ENCODE results near the gene KLHL7. TPM values are rescaled to one million over a fixed set of nuclear protein-coding genes. Genes with fewer than 3 reads are reported as not detected.

Gene KLHL7
- total and polyA plus RNA-seq, 8 donors = 8.4 to 55.9 (median 17.6) TPM

DNA sequence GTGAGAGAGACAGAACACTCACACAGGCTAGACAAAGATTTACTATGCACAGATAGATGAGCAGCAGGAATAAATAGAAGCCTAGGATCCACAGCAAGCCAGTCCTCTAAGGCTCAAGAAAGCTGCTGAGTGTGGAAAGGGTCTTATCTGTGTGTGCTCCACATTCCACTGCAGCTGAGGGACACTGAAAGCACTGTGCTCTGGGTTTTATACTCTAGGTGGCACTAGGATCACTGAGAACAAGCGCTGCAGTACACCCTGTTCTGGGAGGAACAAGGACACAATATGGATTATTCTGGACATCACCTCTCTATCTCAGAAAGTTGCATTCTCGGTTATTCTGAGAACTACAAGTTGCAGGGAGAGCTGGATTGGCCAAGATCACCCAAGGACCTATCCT lies 4.9 kb upstream of the KLHL7 start:
- Histone ChIP-seq H3K4me3 (no peak overlapping the region), H3K9me3 (peaks cover 0 to 10% (median 5%) of the 10 kb centered on the region in 4 donors), H3K27me3 (peaks cover 0 to 5% (median 0%) of the 10 kb centered on the region in 3 donors), H3K4me1 (peaks cover 0 to 7% (median 4%) of the 10 kb centered on the region in 4 donors), H3K36me3 (no peaks in the 10 kb centered on the region), H3K27ac (no peak overlapping the region)
- no peak for DNase-seq
- no peak for TF ChIP-seq POLR2AphosphoS5 (IDR thresholded peaks at IDR 0.05)
- intact Hi-C loops (cut with DNase I; ENCODE audit: low total_unique reads) = no loop called here
- WGBS, 5 donors = 49 to 58% (median 53%) methylated on average over 2 of the region's 2 CpGs

- TF ChIP-seq EP300 (IDR thresholded peaks at IDR 0.05) = no peak
- peak in 1 of 7 experiments; percentile 7 for TF ChIP-seq CTCF (IDR thresholded peaks at IDR 0.05)
- Histone ChIP-seq H3K4me1 (peaks cover 10 to 46% (median 33%) of the 10 kb centered on the region in 4 donors), H3K4me3 (peak overlapping the region; percentile 77 to 94 (median 87)), H3K36me3 (no peaks in the 10 kb centered on the region), H3K9me3 (no peaks in the 10 kb centered on the region), H3K27ac (peak overlapping the region; percentile 23 to 94 (median 91)), H3K27me3 (no peaks in the 10 kb centered on the region)
- WGBS, 5 donors = 0 to 1% (median 1%) methylated on average over 19 of the region's 19 CpGs
- no peak for DNase-seq
- intact Hi-C loops (cut with DNase I; ENCODE audit: low total_unique reads) = no loop called here
Observed at GRCh38 chr7:23105086-23105643, 420 bp upstream of the KLHL7 start.

- H3K4me1 ChIP-seq = peaks cover 10 to 48% (median 34%) of the 10 kb centered on the region in 4 donors
- peak overlapping the region; percentile 86 to 94 (median 91) for H3K27ac ChIP-seq
- no peak for TF ChIP-seq CTCF (IDR thresholded peaks at IDR 0.05)
- TF ChIP-seq POLR2AphosphoS5 (IDR thresholded peaks at IDR 0.05) = no peak
- no peak for TF ChIP-seq POLR2A (IDR thresholded peaks at IDR 0.05)
- TF ChIP-seq EP300 (IDR thresholded peaks at IDR 0.05) = no peak
- peak overlapping the region; percentile 77 to 94 (median 87) for H3K4me3 ChIP-seq
- WGBS, 5 donors = 0 to 1% (median 0%) methylated on average over 42 to 46 of the region's 46 CpGs
- peak; percentile 28 to 79 for DNase-seq
- no peaks in the 10 kb centered on the region for H3K36me3 ChIP-seq
- no peaks in the 10 kb centered on the region for H3K27me3 ChIP-seq
- no peaks in the 10 kb centered on the region for H3K9me3 ChIP-seq
- intact Hi-C loops (cut with DNase I; ENCODE audit: low total_unique reads) = no loop called here
Observed at GRCh38 chr7:23106057-23106822, 655 bp downstream of the KLHL7 start.

DNA sequence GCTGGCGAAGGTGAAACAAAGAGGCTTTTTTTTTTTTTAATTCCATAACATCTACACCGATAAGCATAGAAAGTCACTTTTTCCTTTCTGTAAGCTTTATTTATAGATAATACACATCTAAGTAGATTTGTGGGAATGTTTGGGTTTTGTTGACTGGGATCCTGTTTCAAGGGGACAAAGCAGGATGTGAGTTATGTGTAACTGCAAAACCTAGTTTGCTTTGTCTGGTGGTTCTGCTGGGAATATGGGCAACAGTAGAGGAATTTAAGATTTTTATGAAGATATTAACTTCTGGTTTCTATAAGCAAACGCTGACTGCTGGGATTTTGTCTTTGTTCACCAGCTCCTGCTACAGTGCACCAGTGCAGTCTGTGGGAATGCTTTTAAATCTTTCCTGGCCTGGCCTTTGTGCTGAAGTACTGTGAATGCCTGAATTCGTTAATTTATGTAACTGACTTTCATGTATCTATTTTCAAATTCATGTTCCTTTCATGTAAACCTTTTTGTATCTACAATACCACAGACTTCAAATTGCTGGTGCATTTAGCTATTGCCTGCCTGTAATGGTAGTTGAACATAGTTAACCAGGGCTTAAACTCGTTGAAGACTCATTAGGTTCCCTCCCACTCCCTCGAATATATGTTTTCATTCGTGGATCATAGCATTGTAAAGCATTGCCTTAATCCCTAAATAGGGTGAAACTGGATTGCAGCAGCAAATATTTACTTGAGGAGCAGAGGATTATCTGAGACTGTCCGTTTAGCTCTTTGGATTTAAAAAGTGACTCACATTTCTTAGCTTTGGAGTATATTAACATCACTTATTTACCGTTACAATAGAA lies 1.5 kb downstream of the KLHL7 start:
- Histone ChIP-seq H3K27me3 (no peaks in the 10 kb centered on the region), H3K4me1 (peaks cover 10 to 48% (median 34%) of the 10 kb centered on the region in 4 donors), H3K36me3 (no peaks in the 10 kb centered on the region), H3K27ac (peak overlapping the region in 2 of 5 donors; percentile 89 to 94), H3K9me3 (no peaks in the 10 kb centered on the region), H3K4me3 (peak overlapping the region; percentile 77 to 94 (median 87))
- 22 to 35% (median 30%) methylated on average over 9 of the region's 9 CpGs for WGBS, 5 donors
- TF ChIP-seq POLR2AphosphoS5 (IDR thresholded peaks at IDR 0.05) = no peak
- no peak for TF ChIP-seq EP300 (IDR thresholded peaks at IDR 0.05)
- no peak for TF ChIP-seq POLR2A (IDR thresholded peaks at IDR 0.05)
- no peak for TF ChIP-seq CTCF (IDR thresholded peaks at IDR 0.05)
- intact Hi-C loops (cut with DNase I; ENCODE audit: low total_unique reads) = no loop called here
- DNase-seq = peak in 1 of 2 donors; percentile 13
